OCI-LY1 (cell line): ENCODE results near the gene NOL8.

Experiments used
- H2AFZ ChIP-seq: fragments of 200-600 bp; sonication (generic), shearing (Covaris generic); 2 replicates; pipeline ENCODE4 v1.6.0; 2014; ENCODE audit warnings: antibody characterized with exemption, mild to moderate bottlenecking, low read length
- H3F3A ChIP-seq: fragments of 200-600 bp; sonication (generic), shearing (Covaris generic); 2 replicates; pipeline ENCODE4 v1.6.0; 2014; ENCODE audit warnings: mild to moderate bottlenecking, antibody characterized with exemption, low read length, moderate library complexity; ENCODE audit not compliant: insufficient read depth
- H3K27ac ChIP-seq: fragments of 200-600 bp; sonication (generic); 2 replicates; pipeline ENCODE4 v1.5.1; 2014; ENCODE audit warnings: low read length, mixed run types, mild to moderate bottlenecking, low read depth; ENCODE audit not compliant: poor library complexity, severe bottlenecking
- H3K27me3 ChIP-seq: fragments of 200-600 bp; sonication (generic); 2 replicates; pipeline ENCODE4 v1.6.0; 2014; ENCODE audit warnings: antibody characterized with exemption, mild to moderate bottlenecking, low read length, moderate library complexity; ENCODE audit not compliant: insufficient read depth
- H3K36me3 ChIP-seq: fragments of 200-600 bp; sonication (generic); 2 replicates; pipeline ENCODE4 v1.6.1; 2014; ENCODE audit warnings: mild to moderate bottlenecking, antibody characterized with exemption, low read length, moderate library complexity, mixed read lengths; ENCODE audit not compliant: insufficient read depth
- H3K4me1 ChIP-seq: fragments of 200-600 bp; sonication (generic); 2 replicates; pipeline ENCODE4 v1.5.1; 2014; ENCODE audit warnings: mild to moderate bottlenecking, low read length, moderate library complexity; ENCODE audit not compliant: insufficient read depth, severe bottlenecking
- H3K4me2 ChIP-seq: fragments of 200-600 bp; sonication (generic), shearing (Covaris generic); 2 replicates; pipeline ENCODE4 v1.6.1; 2014; ENCODE audit warnings: low read length
- H3K4me3 ChIP-seq: fragments of 200-600 bp; sonication (generic); 2 replicates; pipeline ENCODE4 v1.5.1; 2014; ENCODE audit warnings: low read length, low read depth, mild to moderate bottlenecking, mixed read lengths; ENCODE audit not compliant: poor library complexity, severe bottlenecking
- H3K79me2 ChIP-seq: fragments of 200-600 bp; shearing (Covaris generic); 2 replicates; pipeline ENCODE4 v1.6.1; 2016; ENCODE audit warnings: mixed run types, low read length, mixed read lengths; ENCODE audit not compliant: insufficient read depth
- H3K9ac ChIP-seq: fragments of 200-600 bp; sonication (generic), shearing (Covaris generic); 2 replicates; pipeline ENCODE4 v1.6.1; 2014; ENCODE audit warnings: mild to moderate bottlenecking, low read length, mixed read lengths
- H3K9me2 ChIP-seq: fragments of 200-600 bp; sonication (generic), shearing (Covaris generic); 2 replicates; pipeline ENCODE4 v1.6.1; 2014; ENCODE audit warnings: low read depth, mild to moderate bottlenecking, low read length, mixed read lengths
- H3K9me3 ChIP-seq: fragments of 200-600 bp; shearing (Covaris generic); 2 replicates; pipeline ENCODE4 v1.6.1; 2014; ENCODE audit warnings: low read length, mixed read lengths
- H4K20me1 ChIP-seq: fragments of 200-600 bp; sonication (generic), shearing (Covaris generic); 2 replicates; pipeline ENCODE4 v1.6.0; 2016; ENCODE audit warnings: mild to moderate bottlenecking, low read length; ENCODE audit not compliant: insufficient read depth
- CTCF ChIP-seq: fragments of 200-600 bp; sonication (generic), shearing (Covaris generic); IDR thresholded peaks from 2 replicates; pipeline ENCODE4 v1.5.1; 2017; ENCODE audit warnings: mild to moderate bottlenecking, antibody characterized with exemption, low read length, moderate library complexity, mixed read lengths
- EZH2 ChIP-seq: fragments of 200-600 bp; sonication (generic), shearing (Covaris generic); IDR thresholded peaks from 2 replicates; pipeline ENCODE4 v1.8.0; 2017; ENCODE audit warnings: borderline replicate concordance, mixed run types, mild to moderate bottlenecking, antibody characterized with exemption, low read length, moderate library complexity, mixed read lengths

The NOL8 gene

GRCh38 chr9:92325991-92326500 lies 896 bp upstream of the NOL8 start:
- TF ChIP-seq EZH2 (no peak), CTCF (no peak)
- H3K79me2 ChIP-seq: peaks cover 44% of the 10 kb centered on the region
- peak overlapping the region; percentile 86 for H3K4me3 ChIP-seq
- peaks cover 33% of the 10 kb centered on the region for H3K4me1 ChIP-seq
- no peaks in the 10 kb centered on the region for H3K9me2 ChIP-seq
- no peak overlapping the region for H2AFZ ChIP-seq
- no peaks in the 10 kb centered on the region for H3K27me3 ChIP-seq
- H3K4me2 ChIP-seq: peak overlapping the region; percentile 85
- no peaks in the 10 kb centered on the region for H3K9me3 ChIP-seq
- H4K20me1 ChIP-seq: no peaks in the 10 kb centered on the region
- H3F3A ChIP-seq: no peaks in the 10 kb centered on the region
- peaks cover 21% of the 10 kb centered on the region for H3K36me3 ChIP-seq
- peak overlapping the region; percentile 71 for H3K9ac ChIP-seq
- H3K27ac ChIP-seq: no peak overlapping the region

- Histone ChIP-seq H3K4me3 (peak overlapping the region; percentile 86), H3K79me2 (peaks cover 44% of the 10 kb centered on the region), H3K4me1 (peaks cover 33% of the 10 kb centered on the region), H3K9me3 (no peaks in the 10 kb centered on the region), H3K4me2 (peak overlapping the region; percentile 85), H3K9me2 (no peaks in the 10 kb centered on the region), H3F3A (no peaks in the 10 kb centered on the region), H3K27me3 (no peaks in the 10 kb centered on the region), H3K9ac (peak overlapping the region; percentile 71), H2AFZ (no peak overlapping the region), H4K20me1 (no peaks in the 10 kb centered on the region), H3K27ac (no peak overlapping the region), H3K36me3 (peaks cover 32% of the 10 kb centered on the region)
- no peak for TF ChIP-seq CTCF
- TF ChIP-seq EZH2: no peak
Observed at GRCh38 chr9:92324889-92325268, 271 bp downstream of the NOL8 start.

GRCh38 chr9:92324431-92324830 lies 719 bp downstream of the NOL8 start:
- H4K20me1 ChIP-seq: no peaks in the 10 kb centered on the region

More at GRCh38 chr9:92324431-92324830, 719 bp downstream of the NOL8 start:
- Histone ChIP-seq H3K79me2 (peaks cover 44% of the 10 kb centered on the region), H3K4me1 (peaks cover 33% of the 10 kb centered on the region), H3K9ac (peak overlapping the region; percentile 71), H3K27me3 (no peaks in the 10 kb centered on the region), H2AFZ (no peak overlapping the region), H3K4me2 (peak overlapping the region; percentile 85), H3K9me3 (no peaks in the 10 kb centered on the region), H3K27ac (no peak overlapping the region), H3K36me3 (peaks cover 37% of the 10 kb centered on the region), H3K9me2 (no peaks in the 10 kb centered on the region), H3K4me3 (peak overlapping the region; percentile 86), H3F3A (no peaks in the 10 kb centered on the region)
- TF ChIP-seq EZH2 (no peak), CTCF (no peak)
